Right lobe of liver (tissue), 6 donors: ENCODE measurements around the gene RBM42. TPM values are rescaled to one million over a fixed set of nuclear protein-coding genes. Genes with fewer than 3 reads are reported as not detected.
"Not testable (repeated sequence)": the region's sequence is repeated elsewhere in the genome, so short reads cannot be mapped to it uniquely, and the experiment has no call there.

Experiments
- ATAC-seq, 4 donors: fragments of 200-7000 bp; cut with Tn5 transposase; one replicate each; pipeline ENCODE4 v1.9.1; 2020; ENCODE audit warnings: mild to moderate bottlenecking in 4 of 4, moderate library complexity in 4 of 4
- DNase-seq, 3 donors: peaks; one replicate each; pipeline ENCODE4 v3.0.0-alpha.2; 2020
- H3K27ac ChIP-seq, 3 donors: fragments of 200-600 bp; one replicate each; pipeline ENCODE4 v1.8.0; 2022
- H3K27me3 ChIP-seq, 2 donors: fragments of 200-600 bp; one replicate each; pipeline ENCODE4 v1.8.0; 2022
- H3K36me3 ChIP-seq, 4 donors: fragments of 200-600 bp; sonication (generic) in 1 of 4; one replicate each; pipeline versions ENCODE4 v1.5.1 to v1.8.0; 2017 to 2022; ENCODE audit warnings: control low read depth in 1 of 4
- H3K4me1 ChIP-seq, 4 donors: fragments of 200-600 bp; sonication (generic) in 1 of 4; one replicate each; pipeline versions ENCODE4 v1.5.1 to v1.8.0; 2017 to 2022; ENCODE audit warnings: control low read depth in 1 of 4
- H3K4me3 ChIP-seq, 3 donors: fragments of 200-600 bp; one replicate each; pipeline ENCODE4 v1.8.0; 2022
- H3K9me3 ChIP-seq, 4 donors: fragments of 200-600 bp; sonication (generic) in 1 of 4; one replicate each; pipeline versions ENCODE4 v1.5.1 to v1.8.0; 2017 to 2022; ENCODE audit warnings: control low read depth in 1 of 4
- CTCF ChIP-seq, 4 donors: fragments of 200-600 bp in 3 of 4; fragments of 450-650 bp in 1 of 4; IDR thresholded peaks; one replicate each; pipeline versions ENCODE4 v1.5.1 to v1.8.0; 2016 to 2022; ENCODE audit warnings: antibody characterized with exemption in 4 of 4, mild to moderate bottlenecking in 2 of 4
- POLR2A ChIP-seq: fragments of 450-650 bp; IDR thresholded peaks from one replicate; pipeline ENCODE4 v1.6.1; 2017; ENCODE audit warnings: antibody characterized with exemption, mild to moderate bottlenecking
- WGBS: methylation state at CpG from one replicate; pipeline ENCODE4 v1.1.6; 2018; ENCODE audit warnings: low coverage, low lambda C conversion rate; ENCODE audit not compliant: insufficient coverage; ENCODE audit errors: missing lambda C conversion rate; 5-methylcytosine and 5-hydroxymethylcytosine counted together
- intact Hi-C, 2 donors: fragments of 100-400 bp; cut with DNase I; formaldehyde crosslinking; loops; one replicate each; pipeline versions ENCODE4 v1.11.2 to v1.14.1; 2022
- total RNA-seq, 6 experiments: library from RNA; depleted of rRNA in 2 of 6; stranded (reverse); fragments of >200 nt in 2 of 6; fragmentation: NEBNext Ultra II Directional in 3 of 6; extraction: Animal tissue kit (Norgen Biotek cat#: 25700) in 3 of 6; gene quantifications; one replicate each; pipeline versions ENCODE4 v1.1.0 to v1.2.4, GENCODE V29; 2016 to 2023
- donor health status: DM: no; HTN: yes; CAD: no.
- donor health status: DM: no; HTN: no; CAD: no.
- donor health status: DM: no; HTN: no; CAD: no.
- donor health status: DM: no; HTN: yes; CAD: no.
- donor health status: DM: no; HTN: yes; CAD: no.

Gene RBM42
- total RNA-seq, 6 experiments from 2014 or later, result 27.8 to 46.5 (median 31.0) TPM

GRCh38 chr19:35601971-35602370, 26.9 kb upstream of the RBM42 start:
- intact Hi-C loops, result no loop called here
- no peaks in the 10 kb centered on the region for H3K36me3 ChIP-seq
- H3K27me3 ChIP-seq, result no peaks in the 10 kb centered on the region
- TF ChIP-seq POLR2A (no peak), CTCF (IDR thresholded peaks at IDR 0.05) (no peak)
- no CpG with 5 or more reads among the region's 3 CpGs for WGBS
- H3K27ac ChIP-seq, result no peak overlapping the region
- no peaks in the 10 kb centered on the region for H3K9me3 ChIP-seq
- DNase-seq, result no peak
- no peaks in the 10 kb centered on the region for H3K4me1 ChIP-seq
- no peak overlapping the region for H3K4me3 ChIP-seq
- no peak for ATAC-seq

GRCh38 chr19:35604436-35604835, 24.4 kb upstream of the RBM42 start:
- H3K4me1 ChIP-seq, H3K27ac ChIP-seq, H3K27me3 ChIP-seq, H3K4me3 ChIP-seq, ATAC-seq, intact Hi-C loops, H3K9me3 ChIP-seq, H3K36me3 ChIP-seq, DNase-seq: not testable (repeated sequence)
- WGBS, result 72% methylated on average over 4 of the region's 4 CpGs

GRCh38 chr19:35607170-35607569, 21.7 kb upstream of the RBM42 start:
- H3K9me3 ChIP-seq, H3K27me3 ChIP-seq, ATAC-seq, H3K4me3 ChIP-seq, H3K4me1 ChIP-seq, intact Hi-C loops, H3K27ac ChIP-seq, DNase-seq, H3K36me3 ChIP-seq: not testable (repeated sequence)
- 85% methylated on average over 8 of the region's 8 CpGs for WGBS

GRCh38 chr19:35607661-35608060, 21.2 kb upstream of the RBM42 start:
- TF ChIP-seq POLR2A (no peak), CTCF (IDR thresholded peaks at IDR 0.05) (no peak)
- Histone ChIP-seq H3K27ac (no peak overlapping the region), H3K9me3 (no peaks in the 10 kb centered on the region), H3K4me3 (no peak overlapping the region), H3K27me3 (no peaks in the 10 kb centered on the region), H3K36me3 (no peaks in the 10 kb centered on the region), H3K4me1 (peaks cover 0 to 3% (median 0%) of the 10 kb centered on the region in 4 donors)
- ATAC-seq, result no peak
- 53% methylated on average over 3 of the region's 3 CpGs for WGBS
- intact Hi-C loops, result no loop called here
- no peak for DNase-seq

- DNase-seq, result no peak
- no peaks in the 10 kb centered on the region for H3K27me3 ChIP-seq
Measured at GRCh38 chr19:35608251-35608650, 20.6 kb upstream of the RBM42 start.

More at GRCh38 chr19:35608251-35608650, 20.6 kb upstream of the RBM42 start:
- no peak for ATAC-seq
- Histone ChIP-seq H3K4me3 (no peak overlapping the region), H3K27ac (no peak overlapping the region), H3K4me1 (peaks cover 0 to 5% (median 2%) of the 10 kb centered on the region in 4 donors), H3K36me3 (no peaks in the 10 kb centered on the region), H3K9me3 (no peaks in the 10 kb centered on the region)
- intact Hi-C loops, result no loop called here
- 46% methylated on average over 2 of the region's 2 CpGs for whole genome bisulfite sequencing
- TF ChIP-seq POLR2A (no peak), CTCF (IDR thresholded peaks at IDR 0.05) (no peak)
